ENCODE data around the gene SLC25A11. TPM values are rescaled to one million over a fixed set of nuclear protein-coding genes. Genes with fewer than 3 reads are reported as not detected.

Gene SLC25A11
- polyA plus RNA-seq (ENCODE audit: insufficient read length) = 53.8 TPM

GRCh38 chr17:4939796-4940554, at the start of gene SLC25A11, which contains the start of gene RNF167:
Gene SLC25A11 (minus strand): TSS chr17:4940046. CDS start chr17:4939910, 136 bp downstream.
Gene RNF167 (plus strand): TSS chr17:4940268. CDS start chr17:4940910, 642 bp downstream.
- DNase-seq (ENCODE audit: low read depth) = peak; percentile 99

GRCh38 chr17:4987767-4988567, 48.1 kb upstream of the SLC25A11 start:
- no peak for DNase-seq (ENCODE audit: low read depth)

- no peak for DNase-seq (ENCODE audit: low read depth)
These were observed 47.3 kb upstream of the SLC25A11 start, which contains the start of gene CAMTA2 for GRCh38 chr17:4986951-4987766. Gene CAMTA2 (minus strand): TSS chr17:4987675. CDS start chr17:4986222, 1,453 bp downstream.

GRCh38 chr17:4986403-4986802, 46.6 kb upstream of the SLC25A11 start:
- no peak for DNase-seq (ENCODE audit: low read depth)

GRCh38 chr17:4982305-4982704, 42.5 kb upstream of the SLC25A11 start:
- no peak for DNase-seq (ENCODE audit: low read depth)

GRCh38 chr17:4980644-4981216, 40.9 kb upstream of the SLC25A11 start:
- no peak for DNase-seq (ENCODE audit: low read depth)

- DNase-seq (ENCODE audit: low read depth) = no peak
These were observed 38.9 kb upstream of the SLC25A11 start for GRCh38 chr17:4978726-4979125.

GRCh38 chr17:4974115-4974670, 34.3 kb upstream of the SLC25A11 start:
- no peak for DNase-seq (ENCODE audit: low read depth)

- no peak for DNase-seq (ENCODE audit: low read depth)
These were observed 33.6 kb upstream of the SLC25A11 start for GRCh38 chr17:4973256-4974114.

- no peak for DNase-seq (ENCODE audit: low read depth)
These were observed 32.9 kb upstream of the SLC25A11 start for GRCh38 chr17:4972752-4973151.

- no peak for DNase-seq (ENCODE audit: low read depth)
These were observed 32.5 kb upstream of the SLC25A11 start for GRCh38 chr17:4972322-4972721.

- no peak for DNase-seq (ENCODE audit: low read depth)
These were observed 32.0 kb upstream of the SLC25A11 start for GRCh38 chr17:4971826-4972225.

GRCh38 chr17:4970273-4970672, 30.4 kb upstream of the SLC25A11 start:
- DNase-seq (ENCODE audit: low read depth) = no peak

- no peak for DNase-seq (ENCODE audit: low read depth)
These were observed 29.8 kb upstream of the SLC25A11 start for GRCh38 chr17:4969551-4970173.

- DNase-seq (ENCODE audit: low read depth) = no peak
These were observed 29.3 kb upstream of the SLC25A11 start for GRCh38 chr17:4969047-4969550.

GRCh38 chr17:4968486-4969046, 28.7 kb upstream of the SLC25A11 start:
- DNase-seq (ENCODE audit: low read depth) = no peak

- peak; percentile 87 for DNase-seq (ENCODE audit: low read depth)
These were observed 28.0 kb upstream of the SLC25A11 start, which contains the start of gene SPAG7 for GRCh38 chr17:4967539-4968485. Gene SPAG7 (minus strand): TSS chr17:4967817. CDS start chr17:4967804, 13 bp downstream.
